C4-2B (cell line): ENCODE data around the gene ZNF275.

Experiments
- CTCF ChIP-seq: fragments of 450-650 bp; conservative IDR thresholded peaks from 2 replicates; pipeline ENCODE4 v1.5.1; 2017; ENCODE audit warnings: mild to moderate bottlenecking
- ZFX ChIP-seq: fragments of 450-650 bp; IDR thresholded peaks from 2 replicates; pipeline ENCODE4 v1.6.1; 2017

- TF ChIP-seq CTCF (no peak), ZFX (no peak)
These were observed 28.0 kb upstream of the ZNF275 start for GRCh38 chrX:153305972-153306371.
